HAP-1 (cell line): ENCODE measurements around the gene ATP5F1C.

Experiments used
- DNase-seq, 2 experiments: peaks; one replicate each; pipeline ENCODE4 v3.0.0-alpha.2; 2016 to 2020; ENCODE audit warnings: low spot score in 2 of 2
- H3K27me3 ChIP-seq: fragments of 250-450 bp; sonication (Bioruptor Pico); 2 replicates; pipeline ENCODE4 v1.5.1; 2020; ENCODE audit warnings: low read depth, mild to moderate bottlenecking, moderate library complexity
- H3K36me3 ChIP-seq: fragments of 250-450 bp; sonication (Bioruptor Pico); replicated peaks from 2 replicates; pipeline ENCODE4 v1.5.1; 2020; ENCODE audit warnings: mild to moderate bottlenecking
- H3K4me1 ChIP-seq: fragments of 250-450 bp; sonication (Bioruptor Pico); 2 replicates; pipeline ENCODE4 v1.5.1; 2020; ENCODE audit warnings: mild to moderate bottlenecking
- H3K4me3 ChIP-seq: fragments of 250-450 bp; sonication (Bioruptor Pico); 2 replicates; pipeline ENCODE4 v1.5.1; 2020; ENCODE audit warnings: mild to moderate bottlenecking, moderate library complexity
- H3K9me3 ChIP-seq: fragments of 250-450 bp; sonication (Bioruptor Pico); 2 replicates; pipeline ENCODE4 v1.5.1; 2020; ENCODE audit warnings: mild to moderate bottlenecking, moderate library complexity
- in situ Hi-C: fragments of 300-500 bp; cut with MboI; formaldehyde crosslinking; loops from 3 replicates; pipeline ENCODE4 v1.14.3; 2020; ENCODE audit warnings: low sequenced_read_pairs, inconsistent platforms, mixed read lengths

ATP5F1C gene

DNA sequence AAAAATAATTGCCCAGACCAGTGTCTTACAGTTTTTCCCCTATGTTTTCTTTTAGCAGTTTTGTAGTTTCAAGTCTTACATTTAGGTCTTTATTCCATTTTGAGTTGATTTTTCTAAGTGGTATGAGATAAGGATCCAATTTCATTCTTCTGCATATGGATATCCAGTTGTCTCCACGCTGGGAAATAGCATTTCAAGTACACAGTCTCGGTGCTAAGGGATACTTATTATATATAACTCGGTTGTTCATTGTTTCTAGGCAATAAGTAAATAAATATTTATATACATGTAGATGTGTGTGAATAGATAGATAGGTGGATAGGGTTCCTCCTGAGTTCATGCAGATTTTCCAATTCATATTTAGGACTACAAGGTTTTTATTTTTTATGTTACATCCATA is 46.3 kb downstream of the ATP5F1C start:
- in situ Hi-C loops = no loop called here
- H3K4me3 ChIP-seq = no peak overlapping the region
- no peak for DNase-seq
- H3K9me3 ChIP-seq = no peaks in the 10 kb centered on the region
- H3K27me3 ChIP-seq = no peaks in the 10 kb centered on the region
- no peaks in the 10 kb centered on the region for H3K36me3 ChIP-seq
- H3K4me1 ChIP-seq = no peaks in the 10 kb centered on the region; the same call in 1 of the 2 replicates

DNA sequence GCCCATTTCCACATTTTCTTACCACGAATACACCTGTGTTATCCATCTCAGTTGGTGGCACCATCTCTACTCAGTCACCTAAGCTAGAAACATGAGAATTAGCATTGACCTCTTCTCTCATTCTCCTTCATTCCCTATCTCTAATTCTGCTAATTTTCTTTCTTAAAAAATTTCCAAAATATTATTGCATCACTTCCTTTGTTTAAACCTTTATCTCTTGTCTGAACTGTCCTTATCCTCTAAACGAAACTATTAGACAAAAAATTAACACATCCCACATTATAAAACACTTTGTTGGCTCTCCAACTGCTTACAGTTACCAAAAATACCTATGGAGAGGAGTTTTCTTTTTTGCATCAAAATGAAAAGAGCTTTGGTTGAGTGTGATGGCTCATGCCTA is 48.6 kb downstream of the ATP5F1C start:
- Histone ChIP-seq H3K9me3 (no peaks in the 10 kb centered on the region), H3K27me3 (no peaks in the 10 kb centered on the region), H3K36me3 (no peaks in the 10 kb centered on the region), H3K4me1 (no peaks in the 10 kb centered on the region; the same call in 1 of the 2 replicates), H3K4me3 (no peak overlapping the region)
- in situ Hi-C loops = no loop called here
- no peak for DNase-seq

DNA sequence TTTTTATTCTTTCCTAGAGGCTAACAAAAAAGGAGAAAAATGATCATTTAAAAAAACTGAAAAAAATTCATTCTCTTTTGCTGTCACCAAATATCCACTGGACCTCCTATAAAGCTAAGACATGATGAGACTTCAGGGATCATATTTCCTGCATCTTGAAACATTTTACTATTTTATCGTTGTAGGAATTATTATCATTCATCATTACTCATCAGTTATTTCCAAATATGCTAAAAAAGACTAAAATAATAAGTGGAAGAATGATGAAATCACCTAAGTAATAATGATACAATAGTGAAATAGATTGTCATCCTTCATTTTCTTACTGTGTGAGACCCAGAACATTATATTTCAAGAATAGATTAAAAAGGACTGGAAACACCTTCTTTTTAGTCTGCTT is 58.6 kb downstream of the ATP5F1C start:
- H3K36me3 ChIP-seq = no peaks in the 10 kb centered on the region
- peaks cover 2% of the 10 kb centered on the region; the same call in 1 of the 2 replicates for H3K4me1 ChIP-seq
- no peak overlapping the region for H3K4me3 ChIP-seq
- DNase-seq = no peak
- no peaks in the 10 kb centered on the region for H3K27me3 ChIP-seq
- H3K9me3 ChIP-seq = no peaks in the 10 kb centered on the region
- in situ Hi-C loops = no loop called here

DNA sequence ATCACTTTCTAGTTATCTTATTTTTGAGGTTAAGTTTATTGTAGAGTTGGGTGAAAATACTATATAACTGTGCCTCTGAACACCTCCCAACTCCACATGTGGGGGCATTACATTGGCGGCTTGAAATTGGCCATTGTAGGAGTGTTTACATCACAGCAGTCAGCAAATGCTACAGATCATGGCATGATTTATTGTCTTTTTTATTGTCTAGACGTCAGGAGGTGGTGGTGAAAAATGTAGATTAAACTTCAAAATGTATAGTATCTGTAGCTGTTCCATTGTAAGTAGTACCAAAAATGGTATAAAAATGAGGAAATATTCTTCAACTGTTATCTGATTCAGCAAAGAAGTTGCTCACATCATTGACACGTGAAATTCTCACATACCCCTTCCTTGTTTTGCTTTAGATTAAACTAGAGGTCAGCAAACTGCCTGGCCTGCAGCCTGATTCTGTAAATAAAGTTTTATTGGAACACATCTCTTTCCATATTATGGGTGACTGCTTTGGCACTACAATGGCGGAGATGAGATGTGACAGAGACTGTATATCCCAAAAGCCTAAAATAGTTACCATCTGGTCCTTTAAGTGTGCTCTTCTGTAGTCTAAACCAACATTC is 65.4 kb downstream of the ATP5F1C start:
- Histone ChIP-seq H3K4me1 (peaks cover 2% of the 10 kb centered on the region), H3K4me3 (no peak overlapping the region), H3K36me3 (no peaks in the 10 kb centered on the region), H3K27me3 (no peaks in the 10 kb centered on the region), H3K9me3 (no peaks in the 10 kb centered on the region)
- DNase-seq = no peak
- in situ Hi-C loops = loop anchor here (25.0 kb wide), 1 partner anchor 1434 kb away; no protein-coding TSS in a partner anchor

DNA sequence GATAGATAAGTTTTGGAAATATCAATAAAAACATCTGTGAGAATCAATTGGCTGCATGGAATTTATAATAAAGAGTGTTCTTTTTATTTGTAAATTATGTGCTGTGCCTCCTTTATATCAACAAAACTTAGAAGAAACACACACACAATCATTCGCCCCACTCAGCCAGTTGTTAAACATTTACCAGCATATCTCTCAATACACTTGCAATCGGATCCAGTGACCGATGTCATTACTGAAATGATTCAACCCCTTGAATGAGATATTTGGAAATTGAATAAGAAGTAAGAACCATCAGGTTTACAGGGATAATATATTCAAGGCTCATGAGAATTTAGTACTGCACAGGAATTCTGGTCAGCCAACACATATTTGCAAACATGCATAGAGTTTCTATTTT is 65.9 kb downstream of the ATP5F1C start:
- Histone ChIP-seq H3K36me3 (no peaks in the 10 kb centered on the region), H3K9me3 (no peaks in the 10 kb centered on the region), H3K4me1 (peaks cover 2% of the 10 kb centered on the region), H3K27me3 (no peaks in the 10 kb centered on the region), H3K4me3 (no peak overlapping the region)
- DNase-seq = no peak
- in situ Hi-C loops = loop anchor here (25.0 kb wide), 1 partner anchor 1433 kb away; no protein-coding TSS in a partner anchor

DNA sequence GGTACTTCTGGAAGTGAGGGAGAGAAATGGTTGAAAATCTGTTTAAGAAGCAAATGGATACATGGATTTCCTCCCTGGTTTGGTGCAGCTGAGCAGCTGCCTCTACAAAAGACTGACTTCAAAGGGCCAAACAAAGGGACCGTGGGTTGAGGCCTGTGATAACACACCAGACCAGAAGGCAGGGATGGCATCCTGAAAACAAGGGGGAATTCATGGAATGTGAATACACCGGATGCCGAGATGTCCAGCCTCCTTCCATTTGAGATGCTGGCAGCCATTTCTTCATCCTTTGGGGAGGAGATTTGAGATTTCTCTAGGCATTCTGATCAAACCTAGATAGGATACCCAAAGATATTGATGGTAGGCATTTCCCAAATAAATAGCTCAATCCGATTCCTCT is 67.2 kb downstream of the ATP5F1C start:
- no peaks in the 10 kb centered on the region for H3K27me3 ChIP-seq
- H3K4me3 ChIP-seq = no peak overlapping the region
- no peak for DNase-seq
- H3K9me3 ChIP-seq = no peaks in the 10 kb centered on the region
- H3K36me3 ChIP-seq = no peaks in the 10 kb centered on the region
- peaks cover 2% of the 10 kb centered on the region for H3K4me1 ChIP-seq
- in situ Hi-C loops = loop anchor here (25.0 kb wide), 1 partner anchor 1432 kb away; no protein-coding TSS in a partner anchor

DNA sequence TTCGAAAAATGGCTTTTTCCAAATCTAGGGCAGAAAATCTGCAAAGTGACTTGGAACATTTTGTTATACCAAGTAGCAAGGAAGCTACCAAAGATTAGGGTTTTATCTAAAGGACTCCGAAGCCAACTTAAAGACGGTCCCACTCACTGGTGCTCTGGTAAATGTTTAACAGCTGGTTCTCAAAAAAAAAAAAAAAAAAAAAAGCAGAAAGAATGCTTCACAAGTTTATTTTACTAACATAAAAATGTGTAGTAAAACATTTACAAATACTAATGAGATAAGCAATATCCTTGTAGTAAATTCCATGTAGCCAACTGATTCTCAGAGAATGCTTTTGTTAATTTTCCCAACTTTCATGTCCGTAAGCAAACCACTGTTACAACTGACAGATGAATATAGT is 68.7 kb downstream of the ATP5F1C start:
- in situ Hi-C loops = loop anchor here (25.0 kb wide), 1 partner anchor 1431 kb away; no protein-coding TSS in a partner anchor
- no peaks in the 10 kb centered on the region; the same call in 1 of the 2 replicates for H3K4me1 ChIP-seq

DNA sequence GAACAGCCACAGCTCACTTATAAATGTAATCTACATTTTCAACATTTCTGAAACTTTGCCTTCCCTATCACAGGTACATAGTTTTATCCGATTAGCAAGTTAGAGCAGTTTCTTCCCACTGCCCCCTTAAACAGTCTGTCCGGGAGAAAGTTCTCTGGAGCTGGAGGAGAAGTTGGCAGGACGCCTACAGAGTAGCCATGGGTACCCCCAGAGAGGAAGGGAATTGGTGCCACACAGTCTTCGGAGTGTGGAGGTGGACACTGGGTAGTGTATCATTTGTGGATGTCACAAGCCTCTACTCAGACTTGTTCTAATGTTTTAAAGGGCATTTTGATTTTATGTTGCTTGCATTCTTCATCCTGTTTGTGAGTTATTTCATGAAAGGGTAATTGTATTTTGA is 69.3 kb downstream of the ATP5F1C start:
- H3K36me3 ChIP-seq = no peaks in the 10 kb centered on the region
- H3K27me3 ChIP-seq = no peaks in the 10 kb centered on the region
- H3K4me3 ChIP-seq = no peak overlapping the region
- in situ Hi-C loops = loop anchor here (25.0 kb wide), 1 partner anchor 1430 kb away; no protein-coding TSS in a partner anchor
- no peaks in the 10 kb centered on the region; the same call in 1 of the 2 replicates for H3K4me1 ChIP-seq
- peaks cover 6% of the 10 kb centered on the region for H3K9me3 ChIP-seq
- DNase-seq = no peak

More for the DNA sequence above, 68.7 kb downstream of the ATP5F1C start:
- no peaks in the 10 kb centered on the region for H3K27me3 ChIP-seq
- H3K9me3 ChIP-seq = peaks cover 6% of the 10 kb centered on the region
- DNase-seq = no peak
- no peak overlapping the region for H3K4me3 ChIP-seq
- no peaks in the 10 kb centered on the region for H3K36me3 ChIP-seq
